ENCODE results near the gene COL9A3. TPM values are rescaled to one million over a fixed set of nuclear protein-coding genes. Genes with fewer than 3 reads are reported as not detected.

The COL9A3 gene
- total RNA-seq, 2 experiments from 2014 or later, result not detected

GRCh38 chr20:62770111-62770910, 46.5 kb upstream of the COL9A3 start:
- ATAC-seq (no peak), DNase-seq (no peak)
- H3K4me1 Mint-ChIP-seq (ENCODE audit: low read depth), result peaks cover 40% of the 10 kb centered on the region
- intact Hi-C loops (cut with micrococcal nuclease), result no loop called here
- no peak for TF ChIP-seq CTCF (IDR thresholded peaks at IDR 0.05)
- POLR2A ChIA-PET, result no interaction called here
- H3K4me3 Mint-ChIP-seq, result no peak overlapping the region
- no peaks in the 10 kb centered on the region for H3K9me3 Mint-ChIP-seq
- H3K27me3 Mint-ChIP-seq, result no peaks in the 10 kb centered on the region
- H3K27ac Mint-ChIP-seq, result no peak overlapping the region
- CTCF ChIA-PET, result no interaction called here
- H3K36me3 Mint-ChIP-seq (ENCODE audit: low read depth), result no peaks in the 10 kb centered on the region

- Mint-ChIP-seq H3K36me3 (ENCODE audit: low read depth) (no peaks in the 10 kb centered on the region), H3K4me1 (ENCODE audit: low read depth) (peaks cover 44% of the 10 kb centered on the region), H3K4me3 (no peak overlapping the region), H3K27ac (no peak overlapping the region), H3K9me3 (no peaks in the 10 kb centered on the region), H3K27me3 (no peaks in the 10 kb centered on the region)
- DNase-seq (no peak), ATAC-seq (no peak)
- CTCF ChIA-PET, result no interaction called here
- POLR2A ChIA-PET, result no interaction called here
- intact Hi-C loops (cut with micrococcal nuclease), result no loop called here
- TF ChIP-seq CTCF (IDR thresholded peaks at IDR 0.05), result no peak
These were observed 45.9 kb upstream of the COL9A3 start for GRCh38 chr20:62770916-62771315.

GRCh38 chr20:62771396-62772102, 45.3 kb upstream of the COL9A3 start:
- intact Hi-C loops (cut with micrococcal nuclease), result no loop called here
- no peak for DNase-seq
- peaks cover 46% of the 10 kb centered on the region for H3K4me1 Mint-ChIP-seq (ENCODE audit: low read depth)
- ChIA-PET POLR2A (no interaction called here), CTCF (no interaction called here)
- no peaks in the 10 kb centered on the region for H3K9me3 Mint-ChIP-seq
- no peaks in the 10 kb centered on the region for H3K27me3 Mint-ChIP-seq
- no peak overlapping the region for H3K4me3 Mint-ChIP-seq
- no peak overlapping the region for H3K27ac Mint-ChIP-seq
- H3K36me3 Mint-ChIP-seq (ENCODE audit: low read depth), result no peaks in the 10 kb centered on the region
- TF ChIP-seq CTCF (IDR thresholded peaks at IDR 0.05), result no peak
- ATAC-seq, result no peak

- Mint-ChIP-seq H3K4me3 (no peak overlapping the region), H3K27me3 (no peaks in the 10 kb centered on the region), H3K4me1 (ENCODE audit: low read depth) (peaks cover 49% of the 10 kb centered on the region), H3K36me3 (ENCODE audit: low read depth) (no peaks in the 10 kb centered on the region), H3K27ac (no peak overlapping the region), H3K9me3 (no peaks in the 10 kb centered on the region)
- POLR2A ChIA-PET, result no interaction called here
- DNase-seq (no peak), ATAC-seq (no peak)
- CTCF ChIA-PET, result interaction anchor here (0.9 kb wide), 1 partner anchor 103 kb away, joined by 6 read pairs; no protein-coding TSS in a partner anchor
- TF ChIP-seq CTCF (IDR thresholded peaks at IDR 0.05), result no peak
- intact Hi-C loops (cut with micrococcal nuclease), result no loop called here
These were observed 44.7 kb upstream of the COL9A3 start for GRCh38 chr20:62772103-62772611.

GRCh38 chr20:62772619-62772989, 44.2 kb upstream of the COL9A3 start:
- ChIA-PET POLR2A (no interaction called here), CTCF (interaction anchor here (0.9 kb wide), 1 partner anchor 103 kb away, joined by 6 read pairs; no protein-coding TSS in a partner anchor)
- no peak for ATAC-seq
- Mint-ChIP-seq H3K4me3 (no peak overlapping the region), H3K27ac (no peak overlapping the region), H3K27me3 (no peaks in the 10 kb centered on the region), H3K36me3 (ENCODE audit: low read depth) (no peaks in the 10 kb centered on the region), H3K9me3 (no peaks in the 10 kb centered on the region), H3K4me1 (ENCODE audit: low read depth) (peaks cover 51% of the 10 kb centered on the region)
- intact Hi-C loops (cut with micrococcal nuclease), result no loop called here
- no peak for TF ChIP-seq CTCF (IDR thresholded peaks at IDR 0.05)
- no peak for DNase-seq

Data from activated CD8-positive, alpha-beta T cell treated with anti-CD3 and anti-CD28 coated beads for 36 hours (primary cell).